CD4-positive, CD25-positive, alpha-beta regulatory T cell (primary cell): ENCODE data around the gene PWWP2B. TPM values are rescaled to one million over a fixed set of nuclear protein-coding genes. Genes with fewer than 3 reads are reported as not detected.

Experiments used
- ATAC-seq, 2 donors: fragments of 150-1000 bp; cut with Tn5 transposase; one replicate each; pipeline ENCODE4 v1.10.0; 2021; ENCODE audit warnings: low read depth in 2 of 2, moderate number of reproducible peaks in 2 of 2, moderate library complexity in 1 of 2
- DNase-seq, 3 donors: peaks; one replicate each; pipeline versions ENCODE4 v3.0.0 to v3.0.0-alpha.2; 2012 to 2022; ENCODE audit warnings: mixed read lengths in 1 of 3
- H3K27ac ChIP-seq: one replicate; pipeline ENCODE4 v1.7.0; 2013; ENCODE audit warnings: mild to moderate bottlenecking, low read length; ENCODE audit not compliant: insufficient read depth, poor library complexity, severe bottlenecking
- H3K27me3 ChIP-seq: one replicate; pipeline ENCODE4 v1.7.0; 2013; ENCODE audit warnings: low read length; ENCODE audit not compliant: control insufficient read depth, insufficient read depth
- H3K36me3 ChIP-seq: one replicate; pipeline ENCODE4 v1.7.0; 2013; ENCODE audit warnings: mild to moderate bottlenecking, low read length, moderate library complexity; ENCODE audit not compliant: control insufficient read depth, insufficient read depth
- H3K4me1 ChIP-seq: 2 replicates; pipeline ENCODE4 v1.7.0; 2013; ENCODE audit warnings: mild to moderate bottlenecking, low read length; ENCODE audit not compliant: insufficient read depth, control insufficient read depth, poor library complexity, severe bottlenecking
- H3K4me3 ChIP-seq: one replicate; pipeline ENCODE4 v1.7.0; 2013; ENCODE audit warnings: low read depth, mild to moderate bottlenecking, low read length, moderate library complexity
- H3K9me3 ChIP-seq, 2 experiments: 1 replicate in 1 of 2; 2 replicates in 1 of 2; pipeline ENCODE4 v1.7.0; 2013; ENCODE audit warnings: low read length in 2 of 2, mild to moderate bottlenecking in 1 of 2, moderate library complexity in 1 of 2; ENCODE audit not compliant: control insufficient read depth in 2 of 2
- H3K27ac Mint-ChIP-seq, 3 donors: one replicate each; pipeline ENCODE4 v1.8.0; 2020 to 2022; ENCODE audit warnings: mild to moderate bottlenecking in 3 of 3, mixed read lengths in 3 of 3, moderate library complexity in 2 of 3
- H3K27me3 Mint-ChIP-seq: one replicate; pipeline ENCODE4 v1.8.0; 2022; ENCODE audit warnings: mild to moderate bottlenecking, mixed read lengths
- H3K36me3 Mint-ChIP-seq: one replicate; pipeline ENCODE4 v1.8.0; 2020; ENCODE audit warnings: mixed read lengths
- H3K4me1 Mint-ChIP-seq, 4 donors: one replicate each; pipeline ENCODE4 v1.8.0; 2020 to 2022; ENCODE audit warnings: mixed read lengths in 4 of 4, mild to moderate bottlenecking in 1 of 4
- H3K4me3 Mint-ChIP-seq, 4 donors: one replicate each; pipeline ENCODE4 v1.8.0; 2020 to 2022; ENCODE audit warnings: mild to moderate bottlenecking in 4 of 4, mixed read lengths in 4 of 4, moderate library complexity in 3 of 4
- H3K9me3 Mint-ChIP-seq, 7 donors: one replicate each; pipeline ENCODE4 v1.8.0; 2020 to 2022; ENCODE audit warnings: mixed read lengths in 7 of 7, mild to moderate bottlenecking in 3 of 7, moderate library complexity in 2 of 7
- polyA plus RNA-seq, 4 donors: library from polyadenylated mRNA; unstranded; fragments of 300-500 nt; fragmentation: Illumina TruSeq; gene quantifications; one replicate each; pipeline ENCODE4 v1.2.3, GENCODE V29; 2021
- total RNA-seq: library from RNA; stranded (reverse); gene quantifications from one replicate; pipeline ENCODE4 v1.2.3, GENCODE V29; 2022

Gene PWWP2B
- total and polyA plus RNA-seq, 5 donors from 2014 or later: 0.56 to 10.9 (median 0.90) TPM

- H3K9me3 Mint-ChIP-seq: peaks cover 0 to 2% (median 0%) of the 10 kb centered on the region in 7 donors
- ATAC-seq: peak in 1 of 2 donors; percentile 37
- DNase-seq: no peak
- Histone ChIP-seq H3K27ac (no peak overlapping the region), H3K4me1 (no peaks in the 10 kb centered on the region), H3K4me3 (no peak overlapping the region), H3K27me3 (no peaks in the 10 kb centered on the region), H3K36me3 (no peaks in the 10 kb centered on the region), H3K9me3 (no peaks in the 10 kb centered on the region)
- H3K4me1 Mint-ChIP-seq: peaks cover 0 to 4% (median 0%) of the 10 kb centered on the region in 4 donors
- H3K27me3 Mint-ChIP-seq: no peaks in the 10 kb centered on the region
- H3K27ac Mint-ChIP-seq: peak overlapping the region in 1 of 3 donors; percentile 65
- H3K36me3 Mint-ChIP-seq: peaks cover 4% of the 10 kb centered on the region
- no peak overlapping the region for H3K4me3 Mint-ChIP-seq
Measured at GRCh38 chr10:132364594-132364970, 32.4 kb upstream of the PWWP2B start.

GRCh38 chr10:132365102-132365501 is 31.9 kb upstream of the PWWP2B start:
- Mint-ChIP-seq H3K9me3 (peaks cover 0 to 2% (median 0%) of the 10 kb centered on the region in 7 donors), H3K27ac (no peak overlapping the region), H3K27me3 (no peaks in the 10 kb centered on the region), H3K4me1 (peaks cover 0 to 4% (median 0%) of the 10 kb centered on the region in 4 donors), H3K36me3 (peaks cover 4% of the 10 kb centered on the region), H3K4me3 (no peak overlapping the region)
- Histone ChIP-seq H3K4me3 (no peak overlapping the region), H3K27me3 (no peaks in the 10 kb centered on the region), H3K9me3 (no peaks in the 10 kb centered on the region), H3K36me3 (no peaks in the 10 kb centered on the region), H3K27ac (no peak overlapping the region), H3K4me1 (no peaks in the 10 kb centered on the region)
- no peak for ATAC-seq
- DNase-seq: no peak

DNA sequence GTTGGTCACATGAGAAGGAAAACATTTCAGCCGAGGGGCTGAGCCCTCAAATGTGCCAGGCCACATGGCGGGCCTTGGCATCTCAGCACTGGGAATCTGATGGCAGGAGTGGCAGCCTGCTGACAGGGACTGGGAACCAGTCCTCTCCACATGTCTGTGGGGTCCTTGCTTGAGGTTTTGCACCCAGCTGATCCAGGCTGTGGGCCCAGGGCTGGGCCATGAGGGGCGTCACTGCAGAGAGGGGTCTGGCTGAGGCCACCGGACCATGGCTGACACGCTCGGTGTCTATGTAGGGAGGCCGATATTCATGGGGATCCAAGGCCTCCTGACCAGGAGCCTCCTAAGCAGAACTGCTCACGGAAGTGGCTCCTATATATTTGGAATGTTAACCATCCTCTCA is 31.0 kb upstream of the PWWP2B start:
- ATAC-seq (no peak), DNase-seq (no peak)
- Mint-ChIP-seq H3K27ac (peak overlapping the region in 1 of 3 donors; percentile 38), H3K4me1 (peaks cover 0 to 4% (median 0%) of the 10 kb centered on the region in 4 donors), H3K4me3 (no peak overlapping the region), H3K27me3 (no peaks in the 10 kb centered on the region), H3K36me3 (peaks cover 4% of the 10 kb centered on the region), H3K9me3 (peaks cover 0 to 2% (median 0%) of the 10 kb centered on the region in 7 donors)
- H3K9me3 ChIP-seq: no peaks in the 10 kb centered on the region
- no peaks in the 10 kb centered on the region for H3K27me3 ChIP-seq
- H3K36me3 ChIP-seq: no peaks in the 10 kb centered on the region
- H3K4me1 ChIP-seq: no peaks in the 10 kb centered on the region
- no peak overlapping the region for H3K27ac ChIP-seq
- H3K4me3 ChIP-seq: no peak overlapping the region

DNA sequence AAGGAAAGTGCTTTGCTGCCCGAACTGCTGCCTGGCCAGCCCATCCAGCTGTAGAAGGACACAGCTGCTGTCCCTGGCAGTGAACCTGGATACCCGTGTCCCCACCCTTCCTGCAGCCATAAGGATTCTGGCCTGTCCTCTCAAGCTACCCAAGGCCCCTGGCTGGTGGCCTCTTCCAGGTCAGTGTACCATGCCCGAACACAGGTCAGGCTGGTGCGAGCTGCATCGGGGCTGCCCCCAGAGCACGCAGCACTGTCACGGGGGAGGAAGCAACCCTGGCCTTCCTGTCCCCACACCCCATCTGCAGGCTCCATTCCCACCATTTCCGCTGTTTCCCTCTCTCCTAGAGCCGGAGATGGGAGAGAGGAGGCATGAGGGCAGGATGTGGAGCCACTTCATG is 30.5 kb upstream of the PWWP2B start:
- Mint-ChIP-seq H3K4me1 (peaks cover 0 to 4% (median 0%) of the 10 kb centered on the region in 4 donors), H3K27ac (peak overlapping the region in 1 of 3 donors; percentile 52), H3K36me3 (peaks cover 4% of the 10 kb centered on the region), H3K27me3 (no peaks in the 10 kb centered on the region), H3K9me3 (no peaks in the 10 kb centered on the region), H3K4me3 (no peak overlapping the region)
- no peaks in the 10 kb centered on the region for H3K9me3 ChIP-seq
- no peaks in the 10 kb centered on the region for H3K36me3 ChIP-seq
- DNase-seq (no peak), ATAC-seq (no peak)
- no peaks in the 10 kb centered on the region for H3K4me1 ChIP-seq
- no peak overlapping the region for H3K4me3 ChIP-seq
- no peaks in the 10 kb centered on the region for H3K27me3 ChIP-seq
- H3K27ac ChIP-seq: no peak overlapping the region

DNA sequence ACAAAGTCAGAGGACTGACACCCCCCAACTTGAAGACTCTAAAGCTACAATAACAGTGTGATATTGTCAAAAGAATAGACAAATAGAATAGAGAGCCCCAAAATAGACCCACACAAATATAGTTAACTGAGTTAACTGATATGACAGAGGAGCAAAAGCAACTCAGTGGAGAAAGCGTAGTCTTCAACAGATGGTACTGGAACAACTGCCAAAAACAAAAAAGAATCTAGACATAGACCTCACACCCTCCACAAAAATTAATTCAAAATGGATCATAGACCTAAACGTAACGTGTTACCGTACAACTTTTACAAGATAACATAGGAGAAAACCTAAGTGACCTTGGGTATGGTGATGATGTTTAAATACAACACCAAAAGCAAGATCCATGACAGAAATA is 28.6 kb upstream of the PWWP2B start:
- no peaks in the 10 kb centered on the region for H3K9me3 Mint-ChIP-seq
- no peaks in the 10 kb centered on the region for H3K36me3 ChIP-seq
- H3K27ac Mint-ChIP-seq: no peak overlapping the region
- DNase-seq (no peak), ATAC-seq (no peak)
- peaks cover 4% of the 10 kb centered on the region for H3K36me3 Mint-ChIP-seq
- H3K27me3 ChIP-seq: no peaks in the 10 kb centered on the region
- H3K4me3 ChIP-seq: no peak overlapping the region
- H3K9me3 ChIP-seq: no peaks in the 10 kb centered on the region
- no peaks in the 10 kb centered on the region for H3K4me1 ChIP-seq
- H3K4me3 Mint-ChIP-seq: no peak overlapping the region
- H3K27me3 Mint-ChIP-seq: peaks cover 6% of the 10 kb centered on the region
- H3K4me1 Mint-ChIP-seq: peaks cover 0 to 8% (median 1%) of the 10 kb centered on the region in 4 donors
- H3K27ac ChIP-seq: no peak overlapping the region

- H3K9me3 ChIP-seq: no peaks in the 10 kb centered on the region
- no peak overlapping the region for H3K27ac ChIP-seq
- peaks cover 6% of the 10 kb centered on the region for H3K27me3 Mint-ChIP-seq
- no peak for ATAC-seq
- no peak overlapping the region for H3K4me3 Mint-ChIP-seq
- no peaks in the 10 kb centered on the region for H3K9me3 Mint-ChIP-seq
- H3K4me1 Mint-ChIP-seq: peaks cover 0 to 8% (median 1%) of the 10 kb centered on the region in 4 donors
- no peaks in the 10 kb centered on the region for H3K36me3 ChIP-seq
- no peak for DNase-seq
- H3K4me3 ChIP-seq: no peak overlapping the region
- no peak overlapping the region for H3K27ac Mint-ChIP-seq
- no peaks in the 10 kb centered on the region for H3K27me3 ChIP-seq
- peaks cover 4% of the 10 kb centered on the region for H3K36me3 Mint-ChIP-seq
- H3K4me1 ChIP-seq: no peaks in the 10 kb centered on the region
Measured at GRCh38 chr10:132368881-132369635, 27.9 kb upstream of the PWWP2B start.

DNA sequence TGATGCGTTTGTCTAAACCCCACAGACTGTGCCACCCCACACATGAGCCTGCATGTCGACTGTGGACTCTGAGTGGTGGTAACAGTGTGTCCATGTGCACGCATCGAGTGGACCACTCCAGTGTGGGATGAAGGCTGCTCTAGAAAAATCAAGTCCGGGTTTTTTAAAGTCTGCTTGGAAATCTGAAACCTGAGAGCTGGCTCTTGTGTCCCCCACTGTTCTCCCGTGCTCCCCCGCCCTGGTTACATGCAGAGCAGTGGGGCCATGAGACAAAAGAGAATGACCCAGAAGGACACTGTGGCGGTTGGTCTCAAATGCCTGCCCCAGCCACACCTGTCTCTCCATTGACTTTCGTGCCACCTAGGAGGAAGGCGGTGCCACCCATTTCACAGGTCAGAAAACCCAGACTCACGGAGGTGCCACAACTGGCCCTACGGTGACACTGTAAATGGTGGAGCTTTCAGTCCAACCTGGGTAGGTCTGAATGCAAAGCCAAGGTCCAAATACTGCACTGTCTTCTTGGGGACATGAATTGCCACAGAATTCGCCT is 27.3 kb upstream of the PWWP2B start:
- ATAC-seq: no peak
- Mint-ChIP-seq H3K27me3 (peaks cover 6% of the 10 kb centered on the region), H3K36me3 (peaks cover 4% of the 10 kb centered on the region), H3K27ac (no peak overlapping the region), H3K4me1 (peaks cover 0 to 5% (median 1%) of the 10 kb centered on the region in 4 donors), H3K4me3 (no peak overlapping the region), H3K9me3 (no peaks in the 10 kb centered on the region)
- Histone ChIP-seq H3K4me3 (no peak overlapping the region), H3K4me1 (no peaks in the 10 kb centered on the region), H3K27me3 (no peaks in the 10 kb centered on the region), H3K36me3 (no peaks in the 10 kb centered on the region), H3K27ac (no peak overlapping the region), H3K9me3 (no peaks in the 10 kb centered on the region)
- no peak for DNase-seq
